PC-9 (cell line): ENCODE measurements around the gene IMMP2L.

Experiments
- EZH2 ChIP-seq: fragments of 200-600 bp; sonication (generic); IDR thresholded peaks from 2 replicates; pipeline ENCODE4 v1.8.0; 2017; ENCODE audit warnings: antibody characterized with exemption, low read depth
- TF ChIP-seq, protein P1 (sequence below): fragments of 200-600 bp; sonication (generic); conservative IDR thresholded peaks from 2 replicates; pipeline ENCODE4 v1.6.1; 2017; ENCODE audit warnings: mixed run types, antibody characterized with exemption, mild to moderate bottlenecking, moderate library complexity

DNA sequence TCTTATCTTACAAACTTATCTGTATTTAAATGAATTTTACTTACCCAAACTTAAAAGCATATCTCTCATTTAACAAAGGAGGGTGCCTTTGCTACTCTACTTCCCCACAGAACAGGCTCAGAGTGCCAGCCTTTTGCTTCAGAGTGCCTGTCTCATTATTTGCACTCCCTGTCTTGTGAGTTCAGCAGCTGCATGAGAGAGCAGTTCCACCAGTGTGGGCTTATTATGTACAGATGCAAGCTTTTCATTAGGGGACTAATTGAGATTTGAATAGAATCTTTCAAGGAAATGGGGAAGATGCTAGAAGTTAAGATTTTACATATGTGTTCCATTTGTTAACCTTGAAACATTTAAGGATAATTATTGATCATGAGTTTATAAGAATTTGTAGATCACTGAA, 781.6 kb downstream of the IMMP2L start:
- TF ChIP-seq, protein P1, sequence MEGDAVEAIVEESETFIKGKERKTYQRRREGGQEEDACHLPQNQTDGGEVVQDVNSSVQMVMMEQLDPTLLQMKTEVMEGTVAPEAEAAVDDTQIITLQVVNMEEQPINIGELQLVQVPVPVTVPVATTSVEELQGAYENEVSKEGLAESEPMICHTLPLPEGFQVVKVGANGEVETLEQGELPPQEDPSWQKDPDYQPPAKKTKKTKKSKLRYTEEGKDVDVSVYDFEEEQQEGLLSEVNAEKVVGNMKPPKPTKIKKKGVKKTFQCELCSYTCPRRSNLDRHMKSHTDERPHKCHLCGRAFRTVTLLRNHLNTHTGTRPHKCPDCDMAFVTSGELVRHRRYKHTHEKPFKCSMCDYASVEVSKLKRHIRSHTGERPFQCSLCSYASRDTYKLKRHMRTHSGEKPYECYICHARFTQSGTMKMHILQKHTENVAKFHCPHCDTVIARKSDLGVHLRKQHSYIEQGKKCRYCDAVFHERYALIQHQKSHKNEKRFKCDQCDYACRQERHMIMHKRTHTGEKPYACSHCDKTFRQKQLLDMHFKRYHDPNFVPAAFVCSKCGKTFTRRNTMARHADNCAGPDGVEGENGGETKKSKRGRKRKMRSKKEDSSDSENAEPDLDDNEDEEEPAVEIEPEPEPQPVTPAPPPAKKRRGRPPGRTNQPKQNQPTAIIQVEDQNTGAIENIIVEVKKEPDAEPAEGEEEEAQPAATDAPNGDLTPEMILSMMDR = no peak
- TF ChIP-seq EZH2 = no peak
